ENCODE data around the gene CX3CL1. TPM values are rescaled to one million over a fixed set of nuclear protein-coding genes. Genes with fewer than 3 reads are reported as not detected.

Gene CX3CL1
- total RNA-seq, 4 donors from 2014 or later = 1.0 to 31.2 (median 7.1) TPM

GRCh38 chr16:57357330-57358085, 14.8 kb upstream of the CX3CL1 start:
- no peaks in the 10 kb centered on the region for H3K36me3 ChIP-seq
- intact Hi-C loops (cut with DNase I; ENCODE audit: low total_unique reads) = no loop called here
- H3K27ac ChIP-seq = no peak overlapping the region
- TF ChIP-seq POLR2A (IDR thresholded peaks at IDR 0.05) = no peak
- no peak for TF ChIP-seq CTCF (IDR thresholded peaks at IDR 0.05)
- H3K9me3 ChIP-seq = no peaks in the 10 kb centered on the region
- no peak overlapping the region for H3K4me3 ChIP-seq
- H3K4me1 ChIP-seq = no peaks in the 10 kb centered on the region
- no peaks in the 10 kb centered on the region for H3K27me3 ChIP-seq
- DNase-seq = no peak

GRCh38 chr16:57358086-57358420, 14.2 kb upstream of the CX3CL1 start:
- intact Hi-C loops (cut with DNase I; ENCODE audit: low total_unique reads) = no loop called here
- TF ChIP-seq CTCF (IDR thresholded peaks at IDR 0.05) (no peak), POLR2A (IDR thresholded peaks at IDR 0.05) (no peak)
- Histone ChIP-seq H3K27ac (no peak overlapping the region), H3K27me3 (no peaks in the 10 kb centered on the region), H3K4me3 (no peak overlapping the region), H3K9me3 (no peaks in the 10 kb centered on the region), H3K4me1 (no peaks in the 10 kb centered on the region), H3K36me3 (no peaks in the 10 kb centered on the region)
- no peak for DNase-seq

GRCh38 chr16:57358527-57359095, 13.7 kb upstream of the CX3CL1 start, which contains the start of gene CCL22:
Gene CCL22, plus strand, starts transcription at chr16:57358783. Its CDS starts 34 bp downstream, at chr16:57358817.
- intact Hi-C loops (cut with DNase I; ENCODE audit: low total_unique reads) = no loop called here
- H3K4me1 ChIP-seq = no peaks in the 10 kb centered on the region
- no peaks in the 10 kb centered on the region for H3K27me3 ChIP-seq
- H3K27ac ChIP-seq = no peak within 1 kb of the TSS
- H3K4me3 ChIP-seq = no peak within 1 kb of the TSS
- no peak for TF ChIP-seq CTCF (IDR thresholded peaks at IDR 0.05)
- TF ChIP-seq POLR2A (IDR thresholded peaks at IDR 0.05) = no peak
- no peaks in the 10 kb centered on the region for H3K9me3 ChIP-seq
- no peaks in the 10 kb centered on the region for H3K36me3 ChIP-seq
- DNase-seq = no peak

GRCh38 chr16:57360321-57360935, 11.9 kb upstream of the CX3CL1 start:
- TF ChIP-seq CTCF (IDR thresholded peaks at IDR 0.05) = no peak
- TF ChIP-seq POLR2A (IDR thresholded peaks at IDR 0.05) = no peak
- no peak for DNase-seq
- H3K27me3 ChIP-seq = no peaks in the 10 kb centered on the region
- intact Hi-C loops (cut with DNase I; ENCODE audit: low total_unique reads) = no loop called here
- H3K4me1 ChIP-seq = no peaks in the 10 kb centered on the region
- H3K9me3 ChIP-seq = no peaks in the 10 kb centered on the region
- H3K36me3 ChIP-seq = no peaks in the 10 kb centered on the region
- no peak overlapping the region for H3K4me3 ChIP-seq
- H3K27ac ChIP-seq = no peak overlapping the region

GRCh38 chr16:57361404-57361803, 10.9 kb upstream of the CX3CL1 start:
- TF ChIP-seq POLR2A (IDR thresholded peaks at IDR 0.05) = no peak
- TF ChIP-seq CTCF (IDR thresholded peaks at IDR 0.05) = no peak
- DNase-seq = no peak
- H3K4me3 ChIP-seq = no peak overlapping the region
- no peaks in the 10 kb centered on the region for H3K36me3 ChIP-seq
- no peak overlapping the region for H3K27ac ChIP-seq
- intact Hi-C loops (cut with DNase I; ENCODE audit: low total_unique reads) = no loop called here
- no peaks in the 10 kb centered on the region for H3K4me1 ChIP-seq
- H3K9me3 ChIP-seq = no peaks in the 10 kb centered on the region
- no peaks in the 10 kb centered on the region for H3K27me3 ChIP-seq

All from uterus (tissue), 4 donors.